Stimulated activated CD8-positive, alpha-beta memory T cell treated with anti-CD3 and anti-CD28 coated beads, Interleukin-7, amount 100 ng/mL, for 48 hours (primary cell): Measurements from ENCODE around the gene FKBP15.

Experiments used
- DNase-seq, 2 donors: peaks; one replicate each; pipeline ENCODE4 v3.0.0-alpha.2; 2020; ENCODE audit warnings: low read depth in 1 of 2; ENCODE audit errors: extremely low read depth in 1 of 2

The FKBP15 gene

DNA sequence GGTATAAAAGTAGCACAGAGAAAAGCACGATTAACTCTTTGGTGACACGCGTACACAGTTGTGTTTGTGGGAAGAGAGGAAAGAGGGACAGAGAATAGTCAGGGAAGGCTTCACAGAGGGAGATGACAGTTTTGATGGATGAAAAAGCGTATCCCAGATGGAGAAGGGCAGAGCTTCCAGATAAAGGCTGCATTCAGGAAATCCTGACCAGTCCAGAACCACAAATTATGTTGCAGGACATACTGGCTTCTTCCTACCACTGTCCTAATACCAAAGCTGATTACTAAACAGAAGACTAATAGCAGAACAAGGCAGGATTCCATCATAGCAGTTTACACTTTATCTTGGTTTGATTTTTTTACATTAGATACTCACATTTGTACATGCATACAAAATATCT is 35.8 kb downstream of the FKBP15 start:
- no peak for DNase-seq

DNA sequence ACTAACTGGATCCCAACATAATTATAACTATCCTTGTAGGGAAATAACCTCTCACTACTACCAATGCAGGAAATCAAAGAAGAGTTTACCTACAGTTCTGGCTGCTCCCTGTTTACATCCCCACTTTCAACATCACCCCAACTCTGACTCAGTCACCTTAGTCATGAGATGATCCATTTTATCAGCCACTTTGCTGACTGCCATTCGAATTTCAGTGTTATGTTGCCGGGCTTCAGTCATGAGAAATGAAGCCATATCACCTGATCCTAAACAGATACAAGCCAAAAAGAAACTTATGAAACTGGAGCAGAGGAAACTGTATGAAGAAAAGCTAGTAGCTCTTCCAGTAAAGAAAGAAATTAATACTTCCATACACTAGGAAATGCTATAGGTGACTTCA is 36.5 kb downstream of the FKBP15 start:
- no peak for DNase-seq

- DNase-seq = no peak
These were observed 37.1 kb downstream of the FKBP15 start for GRCh38 chr9:113183956-113184488.

GRCh38 chr9:113181165-113181564 is 39.9 kb downstream of the FKBP15 start:
- no peak for DNase-seq

- DNase-seq = no peak
These were observed 41.2 kb downstream of the FKBP15 start for GRCh38 chr9:113179839-113180238.

- no peak for DNase-seq
These were observed 43.0 kb downstream of the FKBP15 start for GRCh38 chr9:113178087-113178486.

GRCh38 chr9:113177251-113177650 is 43.8 kb downstream of the FKBP15 start:
- DNase-seq = no peak

- DNase-seq = no peak
These were observed 44.3 kb downstream of the FKBP15 start for GRCh38 chr9:113176803-113177202.

GRCh38 chr9:113173341-113173740 is 47.7 kb downstream of the FKBP15 start:
- DNase-seq = no peak

DNA sequence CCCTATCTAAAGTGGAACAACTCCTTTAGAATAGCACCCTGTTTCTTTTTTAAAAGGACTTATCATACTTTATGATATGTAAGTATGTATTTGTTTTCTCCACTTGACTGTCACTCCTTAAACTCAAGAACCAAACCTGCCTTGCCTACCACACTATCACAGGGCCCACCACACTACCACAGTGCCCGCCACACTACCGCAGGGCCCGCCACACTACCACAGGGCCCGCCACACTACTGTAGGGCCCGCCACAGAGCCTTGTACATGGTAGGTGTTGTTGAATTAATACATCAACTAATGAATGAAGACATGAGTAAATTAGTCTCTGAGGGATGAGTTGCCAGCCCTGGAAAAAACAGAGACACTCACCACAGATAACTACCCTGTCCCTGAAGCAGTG is 52.3 kb downstream of the FKBP15 start:
- DNase-seq = no peak

DNA sequence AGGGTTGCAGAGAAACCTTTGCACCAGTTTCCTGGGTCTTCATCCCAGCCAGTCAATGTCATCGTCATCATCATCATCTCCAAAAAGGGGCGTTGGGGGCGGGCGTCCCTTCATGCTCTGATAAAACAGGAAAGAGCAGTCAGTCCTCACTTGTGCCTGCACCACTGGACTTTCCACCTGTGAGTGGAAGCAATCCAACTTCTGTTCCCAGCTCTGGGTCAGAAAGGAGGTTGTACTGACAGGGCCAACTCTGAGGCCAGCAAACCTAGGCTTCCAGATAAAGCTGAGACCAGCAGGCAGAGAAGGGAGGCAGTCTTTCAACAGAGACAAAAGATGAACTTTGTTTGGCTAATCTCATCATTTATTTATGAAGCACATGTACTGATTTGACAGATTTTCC is 55.0 kb downstream of the FKBP15 start:
- no peak for DNase-seq

GRCh38 chr9:113164536-113165300 is 56.4 kb downstream of the FKBP15 start:
- no peak for DNase-seq

- DNase-seq = no peak
These were observed 58.1 kb downstream of the FKBP15 start for GRCh38 chr9:113163001-113163400.

DNA sequence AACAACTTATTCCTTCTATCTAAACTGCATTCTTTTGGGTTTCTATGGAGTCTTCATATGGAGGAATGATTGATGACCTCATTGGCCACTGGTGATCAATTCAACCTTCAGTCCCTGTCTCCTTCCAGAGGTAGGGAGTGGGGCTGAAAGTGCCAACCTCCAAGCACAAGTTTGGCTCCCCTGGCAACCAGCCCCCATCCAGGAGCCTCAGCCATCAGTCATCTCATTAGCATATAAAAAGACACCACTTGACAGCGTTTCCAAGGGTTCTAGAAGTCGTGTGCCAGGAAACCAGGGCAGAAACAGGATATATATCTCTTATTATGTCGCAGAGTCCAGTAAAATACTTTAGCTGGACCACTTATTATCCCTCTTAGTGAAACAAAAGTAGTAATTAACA is 60.5 kb downstream of the FKBP15 start:
- no peak for DNase-seq

DNA sequence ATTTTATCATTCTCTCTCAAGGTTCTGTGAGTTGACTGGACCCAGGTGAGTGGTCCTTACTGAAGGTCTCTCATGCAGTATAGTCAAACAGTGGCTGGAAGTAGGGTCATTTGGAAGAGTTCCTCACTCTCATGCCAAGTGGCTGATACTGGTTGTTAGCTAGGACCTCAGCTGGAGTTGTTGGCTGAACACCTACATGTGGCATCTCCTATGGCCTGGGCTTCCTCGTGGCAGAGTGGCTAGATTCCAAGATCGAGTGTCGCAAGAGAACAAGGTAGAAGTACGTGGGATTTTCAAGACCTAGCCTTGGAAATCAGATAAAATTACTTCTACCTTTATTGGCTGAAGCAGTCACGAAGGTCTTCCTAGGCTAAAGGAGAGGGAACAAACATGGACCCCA is 62.6 kb downstream of the FKBP15 start:
- no peak for DNase-seq

DNA sequence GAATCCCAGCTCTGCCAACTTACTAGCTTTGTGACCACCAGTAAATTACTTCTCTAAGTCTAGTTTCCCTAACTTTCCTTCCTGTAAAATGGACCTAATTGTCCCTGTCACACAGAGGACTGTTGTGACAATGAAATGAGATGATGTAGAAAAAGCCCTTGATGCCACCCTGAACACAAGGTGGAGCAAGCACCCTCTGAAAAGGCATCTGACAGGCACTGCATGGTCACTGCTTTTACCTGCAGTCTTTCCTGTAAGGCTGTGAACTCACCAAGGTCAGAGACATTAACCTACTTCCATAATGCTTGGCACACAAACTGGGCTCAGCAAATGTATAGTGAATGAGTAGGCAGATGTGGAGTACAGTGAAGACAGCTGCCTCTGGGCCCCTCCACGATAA is 64.2 kb downstream of the FKBP15 start:
- DNase-seq = no peak

DNA sequence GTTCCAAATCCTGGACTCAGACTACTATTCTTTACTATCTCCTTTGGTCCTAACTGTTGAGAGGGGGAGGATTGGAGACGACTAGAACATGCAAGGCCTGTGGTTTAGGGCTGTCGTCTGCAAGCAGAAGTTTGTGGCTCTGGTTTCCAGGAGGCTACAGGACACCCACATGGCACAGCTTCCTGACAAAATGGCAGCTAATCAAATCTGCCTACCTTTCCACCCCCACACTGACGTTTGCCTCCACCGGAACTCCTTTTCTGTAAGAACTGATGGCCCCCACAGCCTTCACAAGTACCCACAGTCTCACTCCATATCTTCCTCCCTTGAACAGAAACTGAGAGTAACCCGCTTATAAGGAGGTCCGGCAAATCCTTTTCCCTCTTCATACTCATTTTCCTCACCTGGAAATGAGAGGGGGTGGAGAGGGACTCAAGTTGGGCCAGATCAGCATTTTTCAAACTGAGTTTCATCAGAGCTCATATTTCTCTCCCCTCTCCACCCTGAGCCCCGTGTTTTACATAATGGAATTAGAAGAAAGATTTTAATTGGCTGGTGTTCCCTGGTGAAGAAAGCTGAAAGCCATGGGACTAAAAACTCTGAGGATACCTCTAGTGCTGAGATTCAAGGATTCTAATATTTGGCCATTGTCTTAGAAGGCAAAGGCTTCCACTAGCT is 65.0 kb downstream of the FKBP15 start:
- peak in 1 of 2 donors; percentile 30 for DNase-seq

- DNase-seq = no peak
These were observed 66.1 kb downstream of the FKBP15 start for GRCh38 chr9:113154946-113155345.

- DNase-seq = no peak
These were observed 66.6 kb downstream of the FKBP15 start for GRCh38 chr9:113154471-113154870.

- DNase-seq = no peak
These were observed 67.5 kb downstream of the FKBP15 start for GRCh38 chr9:113153599-113153998.

GRCh38 chr9:113152699-113153098 is 68.4 kb downstream of the FKBP15 start:
- no peak for DNase-seq
